ENCODE data around the gene TAF4B.
"Not testable (repeated sequence)": the region's sequence is repeated elsewhere in the genome, so short reads cannot be mapped to it uniquely, and the experiment has no call there.

DNA sequence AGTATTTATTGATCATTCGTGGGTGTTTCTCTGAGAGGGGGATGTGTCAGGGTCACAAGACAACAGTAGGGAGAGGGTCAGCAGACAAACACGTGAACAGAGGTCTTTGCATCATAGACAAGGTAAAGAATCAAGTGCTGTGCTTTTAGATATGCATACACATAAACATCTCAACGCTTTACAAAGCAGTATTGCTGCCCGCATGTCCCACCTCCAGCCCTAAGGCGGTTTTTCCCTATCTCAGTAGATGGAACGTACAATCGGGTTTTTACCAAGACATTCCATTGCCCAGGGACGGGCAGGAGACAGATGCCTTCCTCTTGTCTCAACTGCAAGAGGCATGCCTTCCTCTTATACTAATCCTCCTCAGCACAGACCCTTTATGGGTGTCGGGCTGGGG lies 24.2 kb upstream of the TAF4B start:
- TF ChIP-seq POLR2A, CTCF (IDR thresholded peaks at IDR 0.05): not testable (repeated sequence)
